GM12892 (cell line): ENCODE measurements around the gene LRP1-AS.

Experiments
- DNase-seq: peaks from one replicate; pipeline ENCODE4 v3.0.0; 2011; ENCODE audit not compliant: insufficient read length
- FAIRE-seq: peaks from 2 replicates; lab custom pipeline; 2011; peaks lifted over from hg19 to GRCh38; lab: Jason Lieb, UNC
- POLR2A ChIP-seq: IDR thresholded peaks from 2 replicates; pipeline ENCODE4 v1.6.1; 2011; ENCODE audit warnings: low read depth, low read length, control low read depth
- POLR2AphosphoS5 ChIP-seq: IDR thresholded peaks from 2 replicates; pipeline ENCODE4 v1.6.1; 2011; ENCODE audit warnings: low read depth, low read length, control low read depth
- TAF1 ChIP-seq: IDR thresholded peaks from 2 replicates; pipeline ENCODE4 v1.6.1; 2011; ENCODE audit warnings: low read depth, mild to moderate bottlenecking, control low read depth, low read length, borderline replicate concordance

Gene LRP1-AS

DNA sequence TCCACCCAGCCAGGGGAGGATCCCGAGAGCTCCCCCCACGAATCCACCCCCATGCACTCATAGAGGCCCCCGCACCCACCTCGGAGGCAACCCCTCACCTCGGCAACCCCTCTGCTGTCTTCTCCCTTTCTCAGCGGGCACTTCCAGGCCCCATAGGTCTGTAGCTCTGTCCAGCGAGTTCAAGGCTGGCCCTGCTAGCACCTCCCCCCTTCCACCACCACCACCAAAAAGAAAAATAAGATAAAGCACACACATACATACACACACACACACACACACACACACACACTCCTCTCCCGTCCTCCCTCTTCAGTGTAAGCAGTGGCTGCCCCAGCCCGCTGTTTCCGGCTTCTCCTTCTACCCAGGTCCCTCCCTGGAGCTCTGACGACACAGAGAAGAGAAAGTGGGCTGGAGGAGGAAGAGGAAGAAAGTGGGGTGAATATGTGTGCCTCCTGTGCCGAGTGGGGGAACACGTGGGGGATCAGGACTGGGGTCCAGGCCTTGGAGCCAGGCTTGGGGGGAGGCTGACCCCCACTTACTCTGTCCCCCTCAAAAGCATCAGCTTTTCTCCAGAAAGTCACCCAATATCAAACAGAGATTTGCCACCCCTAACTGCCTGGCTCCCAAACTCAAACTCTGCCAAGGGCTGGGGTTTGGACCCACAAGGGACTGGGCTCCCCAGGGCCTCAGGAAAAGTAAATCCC, 36.2 kb downstream of the LRP1-AS start, which contains the start of gene STAT6:
TSS of gene STAT6 (minus strand) at position 332 of the 704 bp plus-strand sequence. CDS start 3,084 bp downstream, outside the sequence.
- peak; percentile 87 for FAIRE-seq

GRCh38 chr12:57110104-57111030, 37.1 kb downstream of the LRP1-AS start:
- TF ChIP-seq TAF1 (peak; percentile 41; the same call in 1 of the 2 replicates), POLR2AphosphoS5 (peak; percentile 61), POLR2A (peak; percentile 57)
- peak; percentile 99 for FAIRE-seq
- DNase-seq, result peak; percentile 62

More for the DNA sequence above, 36.2 kb downstream of the LRP1-AS start, which contains the start of gene STAT6:
- TF ChIP-seq POLR2A (peak; percentile 85), POLR2AphosphoS5 (peak; percentile 66), TAF1 (peak; percentile 69; the same call in 1 of the 2 replicates)
- DNase-seq, result peak; percentile 75

DNA sequence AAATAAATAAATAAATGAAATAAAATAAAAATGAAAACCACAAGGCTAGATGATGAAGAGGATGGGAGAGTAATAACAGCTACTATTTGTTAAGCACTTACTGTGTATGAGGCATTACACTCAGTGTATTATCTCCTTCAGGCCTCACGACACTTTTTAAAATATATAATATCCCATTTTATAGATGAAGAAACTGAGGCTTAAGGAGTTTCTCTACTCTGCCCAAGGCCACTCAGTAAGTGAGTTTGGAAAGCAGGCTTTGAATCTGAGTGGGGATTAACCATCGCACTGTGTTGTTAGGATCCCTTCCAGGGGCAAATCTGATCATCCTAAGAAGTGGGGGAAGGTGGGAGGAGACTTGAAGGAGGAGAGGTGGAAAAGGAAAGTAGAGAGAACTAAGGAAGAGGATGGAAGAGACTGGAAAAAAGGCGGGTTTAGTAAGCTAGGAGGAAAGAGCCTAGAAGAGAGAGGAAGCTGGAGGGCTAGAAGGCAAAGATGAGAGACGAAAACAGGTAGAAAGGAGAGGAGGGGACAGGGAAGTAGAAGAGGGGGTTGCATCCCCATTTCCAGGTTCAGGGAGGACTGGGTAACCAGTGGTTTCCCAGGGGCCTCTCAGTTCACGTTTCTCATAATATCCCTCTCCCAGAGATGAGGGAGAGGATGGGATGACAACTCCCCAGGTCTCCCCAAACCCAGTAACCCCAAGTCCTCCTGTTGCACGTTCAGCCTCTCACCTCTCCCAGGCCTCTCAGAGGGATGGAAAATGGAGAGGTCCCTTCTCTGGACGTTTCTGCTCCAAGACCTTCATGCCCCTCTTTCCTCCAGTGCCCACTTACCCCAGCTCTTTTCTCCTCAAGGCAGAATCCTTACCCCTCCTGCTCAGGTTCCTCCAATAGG, 38.0 kb downstream of the LRP1-AS start:
- peak; percentile 6 for DNase-seq
- peak; percentile 36 for FAIRE-seq
- TF ChIP-seq POLR2A (no peak), POLR2AphosphoS5 (no peak), TAF1 (no peak)

GRCh38 chr12:57107456-57108155, 39.8 kb downstream of the LRP1-AS start:
- DNase-seq, result no peak
- FAIRE-seq, result no peak
- TF ChIP-seq POLR2A, result no peak
- no peak for TF ChIP-seq POLR2AphosphoS5
- no peak for TF ChIP-seq TAF1

DNA sequence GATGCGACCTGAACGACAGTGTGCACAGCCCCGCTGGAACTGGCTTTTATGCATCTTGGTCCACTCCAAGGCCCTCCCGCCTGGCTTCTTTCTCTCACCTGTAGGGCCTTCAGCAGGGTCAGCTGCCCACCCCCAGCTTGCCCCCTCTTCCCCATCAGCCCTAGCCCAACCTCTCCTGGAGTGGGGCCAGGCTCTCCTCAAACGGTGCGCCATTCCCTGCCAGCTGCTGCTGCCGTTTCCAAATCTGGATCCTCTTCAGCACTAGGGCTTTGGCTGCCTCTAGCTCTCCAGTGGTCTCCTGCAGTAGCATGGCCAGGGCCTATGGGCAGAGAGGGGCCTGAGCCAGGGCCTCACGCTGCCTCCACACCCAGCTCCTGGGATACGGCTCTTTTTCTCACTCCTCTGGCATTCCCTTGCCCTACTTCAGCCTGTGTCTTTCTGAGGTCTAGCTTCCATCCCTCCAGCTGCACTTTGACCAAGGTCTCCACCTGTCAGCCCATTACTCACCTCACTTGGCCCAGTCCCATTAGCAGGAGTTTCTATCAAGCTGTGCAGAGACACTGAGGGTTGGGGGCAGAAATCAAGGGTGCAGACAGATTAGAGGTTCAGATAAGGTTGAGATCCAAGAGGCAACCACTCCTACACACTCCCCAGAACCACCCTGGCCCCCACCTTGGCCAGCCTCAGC, 41.3 kb downstream of the LRP1-AS start:
- DNase-seq, result no peak
- no peak for FAIRE-seq
- TF ChIP-seq POLR2AphosphoS5 (no peak), POLR2A (no peak), TAF1 (no peak)

GRCh38 chr12:57105011-57105753, 42.2 kb downstream of the LRP1-AS start:
- FAIRE-seq (no peak), DNase-seq (no peak)
- TF ChIP-seq POLR2AphosphoS5 (no peak), POLR2A (no peak), TAF1 (no peak)

GRCh38 chr12:57104292-57104910, 43.0 kb downstream of the LRP1-AS start:
- no peak for FAIRE-seq
- TF ChIP-seq POLR2A, result no peak
- TF ChIP-seq TAF1, result no peak
- TF ChIP-seq POLR2AphosphoS5, result no peak
- DNase-seq, result no peak

DNA sequence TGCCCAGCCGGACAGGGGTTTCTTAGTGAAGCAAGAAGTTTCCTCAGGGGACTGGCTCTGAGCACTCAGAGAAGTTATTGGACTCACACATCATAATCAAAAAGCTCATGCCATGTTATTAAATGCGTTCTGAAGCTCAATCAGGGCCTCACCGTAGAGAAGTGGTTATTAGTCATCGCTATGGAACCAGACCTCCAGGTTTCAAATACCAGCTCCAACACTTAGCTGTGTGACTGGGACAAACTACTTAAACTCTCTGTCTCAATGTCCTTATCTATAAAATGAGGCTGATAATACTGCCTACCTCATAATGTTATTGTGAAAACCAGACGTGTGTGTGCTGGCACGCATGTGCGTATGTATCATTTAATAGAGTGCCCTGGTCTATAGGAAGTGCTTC, 43.6 kb downstream of the LRP1-AS start:
- FAIRE-seq (no peak), DNase-seq (no peak)
- TF ChIP-seq TAF1 (no peak), POLR2AphosphoS5 (no peak), POLR2A (no peak)

DNA sequence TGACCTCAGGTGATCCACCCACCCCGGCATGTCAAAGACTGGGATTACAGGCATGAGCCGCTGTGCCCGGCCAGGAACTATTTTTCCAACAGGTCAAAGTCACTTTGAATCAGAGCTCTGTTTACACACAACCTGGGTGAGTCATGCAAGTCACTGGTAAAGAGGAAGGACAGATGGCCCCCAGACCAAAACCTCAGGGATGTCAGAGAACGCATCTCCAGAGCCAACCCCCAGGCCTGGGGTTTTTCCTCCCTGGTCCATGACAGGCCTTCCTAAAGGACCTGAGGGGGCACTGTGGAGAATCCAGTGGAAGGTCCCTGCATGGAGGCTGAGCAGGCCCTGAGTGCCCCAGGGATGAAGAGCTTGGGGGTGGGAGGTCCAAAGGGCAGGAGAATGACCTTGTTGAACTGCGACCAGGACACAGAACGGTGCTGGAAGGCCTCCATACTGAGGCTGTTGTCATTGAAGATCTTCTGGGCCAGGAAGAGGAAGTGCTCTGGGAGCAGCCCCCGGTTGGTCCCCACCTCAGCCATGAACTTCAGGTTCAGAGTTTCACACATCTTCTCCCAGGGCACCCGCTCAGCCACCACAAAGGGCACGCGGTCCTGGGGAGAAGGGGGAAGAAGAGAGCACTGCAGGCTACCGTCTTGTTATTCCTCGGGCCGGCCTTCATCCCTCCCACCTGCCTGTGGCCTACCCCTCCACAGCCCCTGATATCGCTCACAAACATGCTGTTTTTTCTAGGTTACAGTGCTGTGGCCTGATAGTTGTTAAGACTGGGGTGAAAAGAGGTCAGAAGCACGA, 45.3 kb downstream of the LRP1-AS start:
- DNase-seq, result no peak
- TF ChIP-seq POLR2A (no peak), POLR2AphosphoS5 (no peak), TAF1 (no peak)
- no peak for FAIRE-seq
